ENCODE results near the gene SULT1C3. TPM values are rescaled to one million over a fixed set of nuclear protein-coding genes. Genes with fewer than 3 reads are reported as not detected.

SULT1C3 gene
- total and polyA plus RNA-seq, 2 of the 13 experiments (the other 11 are each of a cell fraction or from before 2014, with no cell fraction given) = not detected

- no peak for TF ChIP-seq CREBL2 (CRISPR knock-in tag; IDR thresholded peaks at IDR 0.05; ENCODE audit: borderline replicate concordance)
- TF ChIP-seq MED1 (CRISPR knock-in tag; IDR thresholded peaks at IDR 0.05) = peak; percentile 53
- TF ChIP-seq ZNF577 (CRISPR knock-in tag; IDR thresholded peaks at IDR 0.05; ENCODE audit: borderline replicate concordance, low read depth) = no peak
- TF ChIP-seq RFXAP (CRISPR knock-in tag; IDR thresholded peaks at IDR 0.05; ENCODE audit: borderline replicate concordance) = no peak
- no peak for TF ChIP-seq ZBTB8A (CRISPR knock-in tag; IDR thresholded peaks at IDR 0.05; ENCODE audit: borderline replicate concordance, low read depth)
- TF ChIP-seq EZH2 (conservative IDR thresholded peaks at IDR 0.05; ENCODE audit: low read depth, low read length) = no peak
- TF ChIP-seq NPAS2 (CRISPR knock-in tag; IDR thresholded peaks at IDR 0.05; ENCODE audit: borderline replicate concordance) = no peak
- no peak for TF ChIP-seq ZNF569 (CRISPR knock-in tag; IDR thresholded peaks at IDR 0.05; ENCODE audit: borderline replicate concordance)
- no peak for TF ChIP-seq TAF1 (CRISPR knock-in tag; IDR thresholded peaks at IDR 0.05)
- no peak for TF ChIP-seq ZNF878 (CRISPR knock-in tag; IDR thresholded peaks at IDR 0.05)
- TF ChIP-seq NRL (CRISPR knock-in tag; IDR thresholded peaks at IDR 0.05; ENCODE audit: borderline replicate concordance) = no peak
- no peak for TF ChIP-seq MATR3 (CRISPR knock-in tag; IDR thresholded peaks at IDR 0.05)
- TF ChIP-seq ZNF30 (CRISPR knock-in tag; IDR thresholded peaks at IDR 0.05) = no peak
- no peak for TF ChIP-seq ZBTB49 (CRISPR knock-in tag; IDR thresholded peaks at IDR 0.05; ENCODE audit: borderline replicate concordance)
- TF ChIP-seq SAP130 (CRISPR knock-in tag; IDR thresholded peaks at IDR 0.05; ENCODE audit: low read depth) = peak; percentile 45; the same call in 1 of the 2 replicates
- TF ChIP-seq SALL2 (CRISPR knock-in tag; IDR thresholded peaks at IDR 0.05) = no peak
- peak; percentile 56; the same call in 1 of the 2 replicates for TF ChIP-seq TARDBP (CRISPR knock-in tag; IDR thresholded peaks at IDR 0.05)
- no peak; the same call in 1 of the 2 replicates for TF ChIP-seq ZMYM2 (CRISPR knock-in tag; IDR thresholded peaks at IDR 0.05)
- TF ChIP-seq ZFY (CRISPR knock-in tag; IDR thresholded peaks at IDR 0.05) = peak; percentile 40; the same call in 1 of the 2 replicates
- no peak for TF ChIP-seq HOXA3 (CRISPR knock-in tag; IDR thresholded peaks at IDR 0.05)
- no peak for TF ChIP-seq ZNF547 (CRISPR knock-in tag; IDR thresholded peaks at IDR 0.05)
- no peak for TF ChIP-seq ZSCAN22 (CRISPR knock-in tag; IDR thresholded peaks at IDR 0.05)
- no peak for TF ChIP-seq TP53 (CRISPR knock-in tag; conservative IDR thresholded peaks at IDR 0.05)
- TF ChIP-seq ZBTB2 (CRISPR knock-in tag; IDR thresholded peaks at IDR 0.05; ENCODE audit: low read depth) = no peak
- no peak for TF ChIP-seq HIVEP1 (CRISPR knock-in tag; IDR thresholded peaks at IDR 0.05)
- no peak for TF ChIP-seq NFYC (CRISPR knock-in tag; IDR thresholded peaks at IDR 0.05)
- no peak for TF ChIP-seq PAF1 (CRISPR knock-in tag; IDR thresholded peaks at IDR 0.05)
- 0 out of 2 replicates have a peak, but pooled peaks have one; percentile 33 for TF ChIP-seq ZNF644 (CRISPR knock-in tag; IDR thresholded peaks at IDR 0.05; ENCODE audit: low read depth)
- no peak for TF ChIP-seq ZBTB7B (CRISPR knock-in tag; IDR thresholded peaks at IDR 0.05)
- TF ChIP-seq THAP11 (CRISPR knock-in tag; IDR thresholded peaks at IDR 0.05) = no peak
- no peak for TF ChIP-seq SSRP1 (CRISPR knock-in tag; IDR thresholded peaks at IDR 0.05)
- 0 out of 2 replicates have a peak, but pooled peaks have one; percentile 36 for TF ChIP-seq PITX1 (CRISPR knock-in tag; IDR thresholded peaks at IDR 0.05)
Observed at GRCh38 chr2:108219688-108220087, 20.1 kb upstream of the SULT1C3 start (continued).

All from HepG2 (cell line).